ENCODE measurements around the gene RABL3. TPM values are rescaled to one million over a fixed set of nuclear protein-coding genes. Genes with fewer than 3 reads are reported as not detected.
"Not testable (repeated sequence)": the region's sequence is repeated elsewhere in the genome, so short reads cannot be mapped to it uniquely, and the experiment has no call there.

Gene RABL3
- total and polyA plus RNA-seq, 7 donors, result 10.3 to 34.0 (median 22.5) TPM

GRCh38 chr3:120678331-120678947 lies 63.9 kb downstream of the RABL3 start:
- Histone ChIP-seq H3K4me3 (peak overlapping the region; percentile 26), H3K27ac (peak overlapping the region; percentile 40), H3K36me3 (ENCODE audit: insufficient read depth in 1 of 2, low read depth in 1 of 2) (no peaks in the 10 kb centered on the region), H3K9me3 (no peaks in the 10 kb centered on the region), H3K4me1 (peaks cover 7% of the 10 kb centered on the region), H3K27me3 (ENCODE audit: insufficient read depth in 3 of 3, low read length in 2 of 3) (no peaks in the 10 kb centered on the region)
- peak; percentile 48 to 80 (median 70) for ATAC-seq
- no peak for DNase-seq
- intact Hi-C loops (cut with DNase I), result no loop called here
- no peak for TF ChIP-seq CTCF (IDR thresholded peaks at IDR 0.05)
- WGBS, 3 donors, result 7 to 10% (median 9%) methylated on average over 6 of the region's 6 CpGs

GRCh38 chr3:120677193-120677592 lies 65.1 kb downstream of the RABL3 start:
- not testable (repeated sequence) for H3K4me3 ChIP-seq

GRCh38 chr3:120673116-120673515 lies 69.2 kb downstream of the RABL3 start:
- Histone ChIP-seq H3K27me3 (ENCODE audit: insufficient read depth in 3 of 3, low read length in 2 of 3) (no peaks in the 10 kb centered on the region), H3K4me3 (no peak overlapping the region), H3K9me3 (no peaks in the 10 kb centered on the region), H3K36me3 (ENCODE audit: insufficient read depth in 1 of 2, low read depth in 1 of 2) (no peaks in the 10 kb centered on the region), H3K4me1 (no peaks in the 10 kb centered on the region), H3K27ac (no peak overlapping the region)
- TF ChIP-seq CTCF (IDR thresholded peaks at IDR 0.05), result no peak
- intact Hi-C loops (cut with DNase I), result no loop called here
- 11 to 63% (median 33%) methylated on average over 2 of the region's 2 CpGs for WGBS, 3 donors
- ATAC-seq, result no peak
- DNase-seq, result no peak

More at GRCh38 chr3:120677193-120677592, 65.1 kb downstream of the RABL3 start:
- H3K27me3 ChIP-seq (ENCODE audit: insufficient read depth in 3 of 3, low read length in 2 of 3); ATAC-seq; intact Hi-C loops (cut with DNase I); H3K9me3 ChIP-seq; H3K27ac ChIP-seq; DNase-seq; H3K36me3 ChIP-seq (ENCODE audit: insufficient read depth in 1 of 2, low read depth in 1 of 2); H3K4me1 ChIP-seq: not testable (repeated sequence)
- 90 to 96% (median 95%) methylated on average over 6 to 7 of the region's 7 CpGs for WGBS, 3 donors

GRCh38 chr3:120670576-120670975 lies 71.7 kb downstream of the RABL3 start:
- H3K36me3 ChIP-seq (ENCODE audit: insufficient read depth in 1 of 2, low read depth in 1 of 2), result no peaks in the 10 kb centered on the region
- no peak overlapping the region for H3K27ac ChIP-seq
- TF ChIP-seq CTCF (IDR thresholded peaks at IDR 0.05), result no peak
- 67 to 77% (median 74%) methylated on average over 2 of the region's 2 CpGs for WGBS, 3 donors
- no peaks in the 10 kb centered on the region for H3K9me3 ChIP-seq
- intact Hi-C loops (cut with DNase I), result no loop called here
- DNase-seq (no peak), ATAC-seq (no peak)
- no peaks in the 10 kb centered on the region for H3K27me3 ChIP-seq (ENCODE audit: insufficient read depth in 3 of 3, low read length in 2 of 3)
- no peak overlapping the region for H3K4me3 ChIP-seq
- H3K4me1 ChIP-seq, result no peaks in the 10 kb centered on the region

- ATAC-seq (no peak), DNase-seq (no peak)
- TF ChIP-seq CTCF (IDR thresholded peaks at IDR 0.05), result no peak
- Histone ChIP-seq H3K27me3 (ENCODE audit: insufficient read depth in 3 of 3, low read length in 2 of 3) (no peaks in the 10 kb centered on the region), H3K4me3 (no peak overlapping the region), H3K4me1 (no peaks in the 10 kb centered on the region), H3K27ac (no peak overlapping the region), H3K36me3 (ENCODE audit: insufficient read depth in 1 of 2, low read depth in 1 of 2) (no peaks in the 10 kb centered on the region), H3K9me3 (no peaks in the 10 kb centered on the region)
- intact Hi-C loops (cut with DNase I), result no loop called here
These were observed 77.4 kb downstream of the RABL3 start for GRCh38 chr3:120664926-120665325.
